Right renal cortex interstitium (tissue), 3 donors: ENCODE results near the gene STAT3. TPM values are rescaled to one million over a fixed set of nuclear protein-coding genes. Genes with fewer than 3 reads are reported as not detected.
"Not testable (repeated sequence)": the region's sequence is repeated elsewhere in the genome, so short reads cannot be mapped to it uniquely, and the experiment has no call there.

Experiments used
- DNase-seq, 3 donors: peaks; one replicate each; pipeline ENCODE4 v3.0.0-alpha.2; 2013; ENCODE audit warnings: low read depth in 3 of 3, low spot score in 2 of 3
- polyA plus RNA-seq, 3 donors: library from polyadenylated mRNA; unstranded; fragments of 120-200 nt; gene quantifications; one replicate each; pipeline ENCODE4 v1.2.1, GENCODE V29; 2013; ENCODE audit not compliant: insufficient read length in 3 of 3

The STAT3 gene
- polyA plus RNA-seq, 3 donors: 53.3 to 57.0 (median 55.3) TPM

- DNase-seq: no peak
Measured at GRCh38 chr17:42303694-42304093, 84.5 kb downstream of the STAT3 start.

DNA sequence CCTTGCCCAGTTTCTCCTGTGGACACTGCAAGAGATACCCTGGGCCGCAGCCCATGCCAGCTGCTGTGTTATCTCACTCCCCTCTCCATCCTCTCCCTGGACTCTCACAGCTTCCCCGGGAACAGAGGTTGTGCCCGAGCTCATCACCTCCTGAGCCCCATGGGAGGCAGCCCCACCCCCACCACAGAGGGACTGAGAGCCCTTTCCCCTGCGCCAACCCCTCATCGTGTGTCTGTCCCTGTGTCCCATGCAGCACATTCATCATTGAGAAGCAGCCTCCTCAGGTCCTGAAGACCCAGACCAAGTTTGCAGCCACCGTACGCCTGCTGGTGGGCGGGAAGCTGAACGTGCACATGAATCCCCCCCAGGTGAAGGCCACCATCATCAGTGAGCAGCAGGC is 87.2 kb downstream of the STAT3 start:
- DNase-seq: no peak

- not testable (repeated sequence) for DNase-seq
Measured at GRCh38 chr17:42299913-42300312, 88.3 kb downstream of the STAT3 start.

DNA sequence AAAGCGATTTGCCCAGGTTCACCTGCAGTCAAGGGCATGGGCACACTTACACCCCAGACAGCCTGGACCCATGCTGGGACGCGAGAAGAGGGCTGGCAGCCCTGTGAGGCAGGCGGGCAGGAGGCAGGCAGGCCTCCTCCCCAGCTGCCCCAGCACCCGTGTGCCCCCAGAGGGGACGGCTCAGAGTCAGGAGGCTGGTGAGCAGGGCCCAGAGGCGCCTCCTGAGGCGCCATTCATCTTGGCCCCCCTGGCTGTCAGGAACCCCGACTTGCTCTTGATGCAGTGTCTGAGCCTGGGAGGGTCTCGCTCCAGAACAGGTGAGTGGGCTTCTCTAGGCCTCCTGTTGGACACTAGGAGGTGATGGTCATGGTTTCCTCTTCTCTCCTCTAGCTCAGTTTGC is 88.9 kb downstream of the STAT3 start:
- DNase-seq: not testable (repeated sequence)

GRCh38 chr17:42297775-42298174 is 90.5 kb downstream of the STAT3 start:
- not testable (repeated sequence) for DNase-seq

GRCh38 chr17:42296012-42296411 is 92.2 kb downstream of the STAT3 start:
- no peak for DNase-seq

- DNase-seq: no peak
Measured at GRCh38 chr17:42294469-42295398, 93.5 kb downstream of the STAT3 start.

DNA sequence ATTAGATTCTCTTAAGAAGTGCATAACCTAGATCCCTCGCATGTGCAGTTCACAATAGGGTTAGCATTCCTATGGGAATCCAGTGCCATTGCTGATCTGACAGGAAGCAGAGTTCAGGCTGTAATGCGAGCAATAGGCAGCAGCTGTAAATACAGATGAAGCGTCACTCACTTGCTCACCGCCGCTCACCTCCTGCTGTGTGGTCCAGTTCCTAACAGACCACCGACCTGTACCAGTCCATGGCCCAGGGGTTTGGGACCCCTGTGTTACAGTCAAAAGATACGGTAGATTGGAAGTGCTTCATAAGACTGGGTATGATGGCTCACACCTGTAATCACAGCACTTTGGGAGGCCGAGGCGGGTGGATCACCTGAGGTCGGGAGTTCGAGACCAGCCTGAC is 97.1 kb downstream of the STAT3 start:
- DNase-seq: no peak

GRCh38 chr17:42290577-42290976 is 97.7 kb downstream of the STAT3 start:
- DNase-seq: no peak

DNA sequence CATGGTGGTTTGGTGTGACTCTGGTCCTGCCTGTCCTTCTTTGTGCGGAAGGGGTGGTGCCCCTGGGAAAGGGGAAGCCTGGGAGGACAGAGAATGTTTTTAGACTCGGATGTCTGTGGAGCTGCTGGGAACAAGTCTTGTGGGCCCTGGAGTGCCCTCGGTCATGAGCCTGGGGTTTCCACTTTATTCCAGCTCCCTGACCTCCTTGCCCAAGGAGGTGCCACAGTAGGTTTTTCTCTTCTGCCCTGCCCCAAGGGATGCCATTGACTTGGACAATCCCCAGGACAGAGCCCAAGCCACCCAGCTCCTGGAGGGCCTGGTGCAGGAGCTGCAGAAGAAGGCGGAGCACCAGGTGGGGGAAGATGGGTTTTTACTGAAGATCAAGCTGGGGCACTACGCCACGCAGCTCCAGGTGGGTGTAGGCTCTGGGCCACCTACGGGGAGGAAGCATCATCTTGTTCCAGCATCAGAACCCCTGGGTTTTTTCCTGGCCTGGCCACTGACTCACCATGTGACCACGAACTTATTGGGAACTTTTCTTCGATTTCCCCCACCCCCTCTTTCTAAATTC is 98.5 kb downstream of the STAT3 start:
- DNase-seq: no peak

DNA sequence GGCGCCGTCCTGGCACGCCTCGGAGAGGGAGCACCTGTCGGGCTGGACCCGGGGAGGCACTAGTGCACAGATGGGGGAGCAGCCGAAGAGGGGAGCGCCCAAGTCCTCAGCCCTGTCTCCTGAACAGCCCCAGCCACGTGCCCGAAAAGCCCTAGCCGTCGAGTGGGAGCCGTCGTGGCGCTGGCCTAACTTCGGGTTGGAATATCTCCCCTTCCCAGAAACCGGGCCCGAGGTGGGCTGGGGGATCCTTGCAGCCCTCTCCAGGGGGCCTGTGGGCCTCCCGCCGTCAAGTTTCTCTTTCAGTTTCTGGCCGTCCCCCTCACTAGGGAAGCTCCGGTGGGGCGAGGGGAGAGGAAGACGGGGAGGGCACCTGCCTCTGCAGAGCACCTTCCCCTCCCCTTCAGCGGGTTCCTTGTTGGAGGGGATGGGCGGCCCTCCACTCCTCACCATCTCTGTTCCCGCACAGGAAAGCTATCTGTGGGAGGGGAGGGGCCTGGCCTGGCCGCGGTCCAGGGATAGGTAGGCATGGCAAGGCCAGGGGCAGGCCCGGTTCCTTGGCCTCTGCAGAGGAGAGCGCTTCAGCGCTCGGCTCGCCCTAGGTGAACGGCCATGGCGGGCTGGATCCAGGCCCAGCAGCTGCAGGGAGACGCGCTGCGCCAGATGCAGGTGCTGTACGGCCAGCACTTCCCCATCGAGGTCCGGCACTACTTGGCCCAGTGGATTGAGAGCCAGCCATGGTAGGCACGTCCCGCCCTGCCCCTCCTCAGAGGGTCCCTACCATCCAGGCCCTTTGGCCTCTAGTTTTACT is 99.2 kb downstream of the STAT3 start:
- DNase-seq: no peak

DNA sequence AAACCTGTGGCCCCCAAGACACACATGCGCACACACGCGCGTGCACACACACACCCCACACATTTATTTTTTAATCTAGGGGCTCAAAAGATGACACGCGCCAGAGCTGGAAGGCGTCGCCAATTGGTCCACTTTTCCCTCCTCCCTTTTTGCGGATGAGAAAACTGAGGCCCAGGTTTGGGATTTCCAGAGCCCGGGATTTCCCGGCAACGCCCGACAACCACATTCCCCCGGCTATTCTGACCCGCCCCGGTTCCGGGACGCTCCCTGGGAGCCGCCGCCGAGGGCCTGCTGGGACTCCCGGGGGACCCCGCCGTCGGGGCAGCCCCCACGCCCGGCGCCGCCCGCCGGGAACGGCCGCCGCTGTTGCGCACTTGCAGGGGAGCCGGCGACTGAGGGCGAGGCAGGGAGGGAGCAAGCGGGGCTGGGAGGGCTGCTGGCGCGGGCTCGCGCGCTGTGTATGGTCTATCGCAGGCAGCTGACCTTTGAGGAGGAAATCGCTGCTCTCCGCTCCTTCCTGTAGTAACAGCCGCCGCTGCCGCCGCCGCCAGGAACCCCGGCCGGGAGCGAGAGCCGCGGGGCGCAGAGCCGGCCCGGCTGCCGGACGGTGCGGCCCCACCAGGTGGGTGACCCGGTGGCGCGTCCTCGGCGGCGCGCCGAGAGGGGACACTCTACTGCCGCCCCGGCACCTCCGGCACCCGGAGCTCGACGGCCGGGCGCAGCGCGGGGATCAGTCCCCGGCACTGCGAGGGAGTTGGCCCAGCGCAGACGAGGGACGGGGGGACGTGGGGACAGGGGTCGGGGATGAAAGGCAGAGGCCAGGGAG is 100.1 kb downstream of the STAT3 start, which contains the start of gene STAT5A:
STAT5A (plus strand) TSS at position 522 of the 826 bp plus-strand sequence. CDS start 914 bp downstream, outside the sequence.
- peak in 1 of 3 donors; percentile 54 for DNase-seq

DNA sequence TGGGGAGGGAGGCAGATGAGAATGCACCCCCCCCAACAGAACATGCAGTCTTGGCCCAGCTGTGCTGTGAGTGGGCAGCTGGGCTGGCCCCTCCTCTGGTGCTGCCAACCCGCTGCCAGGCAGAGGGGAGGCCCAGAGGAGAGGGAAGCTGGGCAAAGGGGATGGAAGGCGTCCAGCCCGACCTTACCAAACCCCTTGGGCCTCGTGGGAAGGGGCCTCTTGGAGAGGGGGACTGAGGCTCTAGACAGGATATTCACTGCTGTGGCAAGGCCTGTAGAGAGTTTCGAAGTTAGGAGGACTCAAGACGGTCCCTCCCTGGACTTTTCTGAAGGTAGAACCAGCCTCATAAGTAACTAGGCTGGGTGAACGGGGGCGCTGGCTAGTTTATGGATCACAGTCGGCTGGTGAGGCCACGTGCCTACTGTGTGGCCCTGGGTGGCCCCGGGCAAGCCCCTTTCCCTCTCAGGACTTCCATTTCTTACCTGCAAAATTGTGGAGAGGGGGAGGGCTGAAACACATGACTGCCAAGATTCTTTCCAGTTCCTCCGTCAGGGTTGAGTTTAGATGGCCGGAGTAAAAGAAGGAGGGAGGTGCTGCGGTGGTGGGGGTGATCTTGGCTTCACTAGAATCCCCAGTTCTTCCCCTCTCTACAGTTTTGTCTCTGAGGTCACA is 100.8 kb downstream of the STAT3 start:
- DNase-seq: no peak

- DNase-seq: no peak
Measured at GRCh38 chr17:42286411-42287221, 101.6 kb downstream of the STAT3 start.

GRCh38 chr17:42285346-42286050 is 102.7 kb downstream of the STAT3 start:
- no peak for DNase-seq

DNA sequence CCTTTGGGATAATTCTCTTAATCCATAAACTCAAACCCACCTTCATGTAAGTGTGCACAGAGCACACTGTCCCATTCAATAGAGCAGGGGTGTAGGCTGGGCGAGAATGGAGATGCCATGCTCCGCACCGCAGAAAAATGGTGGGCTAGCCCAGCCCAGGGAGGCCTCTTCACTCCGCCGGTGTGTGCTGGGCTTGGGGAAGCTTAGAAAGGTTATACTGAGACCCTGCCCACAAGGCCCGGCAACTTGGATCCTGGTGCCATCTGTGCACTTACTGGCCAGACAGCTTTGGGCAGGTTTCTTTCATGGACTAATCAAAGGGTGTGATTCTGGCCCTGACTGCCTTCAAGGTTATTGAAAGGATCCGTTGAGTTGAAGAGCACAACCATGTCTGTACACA is 103.7 kb downstream of the STAT3 start:
- no peak for DNase-seq

DNA sequence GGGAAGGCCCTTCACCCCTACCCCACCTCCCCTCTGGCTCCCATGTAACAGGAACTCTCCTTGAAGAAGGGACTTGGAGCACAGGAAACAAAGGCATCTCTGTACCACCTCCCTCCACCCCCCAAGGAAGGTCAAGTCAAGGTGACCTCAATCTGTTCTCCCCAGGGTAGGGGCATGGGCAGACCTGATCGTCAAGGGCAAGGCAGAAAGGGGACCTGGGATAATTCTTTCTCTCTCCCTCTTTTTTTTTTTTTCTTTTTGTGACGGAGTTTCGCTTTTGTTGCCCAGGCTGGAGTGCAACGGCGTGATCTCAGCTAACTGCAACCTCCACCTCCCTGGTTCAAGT is 104.2 kb downstream of the STAT3 start:
- no peak for DNase-seq

DNA sequence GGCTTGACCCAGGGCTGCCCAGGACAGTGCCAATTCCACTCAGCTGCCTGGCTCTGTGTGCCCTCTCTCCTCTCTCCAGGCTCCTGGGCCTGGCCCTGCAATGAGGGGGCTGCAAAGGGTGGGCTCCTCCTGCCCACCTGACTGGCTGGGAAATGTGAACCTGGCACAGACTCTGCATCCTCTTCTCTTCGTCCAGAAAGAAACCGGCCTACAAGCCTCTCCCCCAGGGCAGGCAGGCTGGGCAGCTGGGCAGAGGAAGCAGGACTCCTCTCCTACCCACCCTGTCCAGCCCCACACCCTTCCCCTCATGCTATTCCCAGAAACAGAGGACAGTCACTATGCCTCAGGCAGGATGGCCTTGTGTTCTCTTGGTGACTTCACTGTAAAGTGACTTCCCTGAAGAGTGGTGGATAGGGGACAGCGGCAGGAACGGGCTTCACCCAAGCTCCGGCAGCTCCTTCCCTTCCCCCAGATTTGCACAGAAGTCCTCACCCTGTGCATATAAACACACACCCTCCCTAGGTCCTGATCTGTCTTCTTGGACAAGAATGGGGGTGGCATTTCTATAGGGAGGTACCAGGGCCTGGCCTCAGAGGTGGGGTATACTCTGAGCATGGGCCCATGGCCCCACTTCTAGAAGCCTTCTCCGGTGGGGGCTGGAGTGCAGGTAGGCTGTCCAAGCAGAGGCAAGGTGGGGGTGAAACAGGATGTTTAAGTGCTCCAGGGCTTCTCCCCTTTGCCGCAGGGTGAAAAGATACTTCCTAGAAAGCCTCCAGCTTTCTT is 104.8 kb downstream of the STAT3 start:
- no peak for DNase-seq
